GM21529 (cell line): ENCODE measurements around the gene USB1.
"Not testable (repeated sequence)": the region's sequence is repeated elsewhere in the genome, so short reads cannot be mapped to it uniquely, and the experiment has no call there.

Experiments used
- ATAC-seq: cut with Tn5 transposase; IDR thresholded peaks from one replicate; pipeline ENCODE4 v1.9.1; 2021; ENCODE audit not compliant: unreplicated experiment

Gene USB1

GRCh38 chr16:57969451-57970123 lies 31.6 kb upstream of the USB1 start:
- no peak for ATAC-seq

GRCh38 chr16:57970319-57970718 lies 30.9 kb upstream of the USB1 start:
- ATAC-seq = no peak

GRCh38 chr16:57970970-57971369 lies 30.2 kb upstream of the USB1 start, which contains the start of gene CNGB1:
Gene CNGB1 (minus strand): TSS chr16:57971128. CDS start chr16:57967286, 3,842 bp downstream.
- ATAC-seq = no peak

GRCh38 chr16:57971848-57972247 lies 29.4 kb upstream of the USB1 start:
- ATAC-seq = no peak

GRCh38 chr16:57972306-57972705 lies 28.9 kb upstream of the USB1 start:
- no peak for ATAC-seq

GRCh38 chr16:57976331-57976796 lies 24.8 kb upstream of the USB1 start:
- no peak for ATAC-seq

GRCh38 chr16:57977418-57978069 lies 23.7 kb upstream of the USB1 start:
- ATAC-seq = no peak

GRCh38 chr16:57978070-57978465 lies 23.1 kb upstream of the USB1 start:
- ATAC-seq = not testable (repeated sequence)

GRCh38 chr16:57979006-57979585 lies 22.1 kb upstream of the USB1 start:
- ATAC-seq = no peak

GRCh38 chr16:57981636-57982035 lies 19.6 kb upstream of the USB1 start:
- no peak for ATAC-seq

- ATAC-seq = no peak
Measured at GRCh38 chr16:57982385-57982784, 18.8 kb upstream of the USB1 start.

GRCh38 chr16:57984443-57985203 lies 16.6 kb upstream of the USB1 start:
- ATAC-seq = peak; percentile 71

- no peak for ATAC-seq
Measured at GRCh38 chr16:57985204-57986181, 15.7 kb upstream of the USB1 start.

GRCh38 chr16:57986196-57986595 lies 15.0 kb upstream of the USB1 start:
- ATAC-seq = no peak

GRCh38 chr16:57987441-57988177 lies 13.6 kb upstream of the USB1 start:
- no peak for ATAC-seq

GRCh38 chr16:57988929-57989328 lies 12.3 kb upstream of the USB1 start:
- ATAC-seq = no peak

GRCh38 chr16:57991551-57992059 lies 9.6 kb upstream of the USB1 start:
- no peak for ATAC-seq

GRCh38 chr16:57992084-57992483 lies 9.1 kb upstream of the USB1 start:
- ATAC-seq = no peak

- ATAC-seq = no peak
Measured at GRCh38 chr16:57993438-57993837, 7.8 kb upstream of the USB1 start.
